Endodermal cell (in vitro differentiated cells): ENCODE data around the gene PLCB1. TPM values are rescaled to one million over a fixed set of nuclear protein-coding genes. Genes with fewer than 3 reads are reported as not detected.

Experiments
- DNase-seq: peaks from one replicate; pipeline ENCODE4 v3.0.0-alpha.2; 2017
- H3K27ac ChIP-seq: 2 replicates; pipeline ENCODE4 v1.5.1; 2013; ENCODE audit warnings: mild to moderate bottlenecking, low read depth, low read length, moderate library complexity
- H3K27me3 ChIP-seq: 2 replicates; pipeline ENCODE4 v1.6.1; 2013; ENCODE audit warnings: mild to moderate bottlenecking, low read length, moderate library complexity; ENCODE audit not compliant: insufficient read depth, control insufficient read depth, poor library complexity, severe bottlenecking
- H3K36me3 ChIP-seq: 2 replicates; pipeline ENCODE4 v1.7.0; 2013; ENCODE audit warnings: mild to moderate bottlenecking, low read length, moderate library complexity; ENCODE audit not compliant: control insufficient read depth, insufficient read depth
- H3K4me1 ChIP-seq: one replicate; pipeline ENCODE4 v1.7.0; 2013; ENCODE audit warnings: low read length; ENCODE audit not compliant: control insufficient read depth, insufficient read depth
- H3K4me3 ChIP-seq: 2 replicates; pipeline ENCODE4 v1.5.1; 2013; ENCODE audit warnings: mild to moderate bottlenecking, low read length, moderate library complexity
- H3K9ac ChIP-seq: 2 replicates; pipeline ENCODE4 v1.6.1; 2013; ENCODE audit warnings: mild to moderate bottlenecking, low read length, moderate library complexity; ENCODE audit not compliant: poor library complexity, severe bottlenecking; ENCODE audit errors: extremely low read depth
- H3K9me3 ChIP-seq: 2 replicates; pipeline ENCODE4 v1.6.1; 2013; ENCODE audit warnings: mild to moderate bottlenecking, low read length, moderate library complexity; ENCODE audit not compliant: control insufficient read depth
- H3K27ac Mint-ChIP-seq: 2 replicates; pipeline ENCODE4 v1.8.0; 2020; ENCODE audit warnings: mixed read lengths
- H3K27me3 Mint-ChIP-seq: 2 replicates; pipeline ENCODE4 v1.8.0; 2021; ENCODE audit warnings: mild to moderate bottlenecking, mixed read lengths; ENCODE audit not compliant: insufficient read depth
- H3K36me3 Mint-ChIP-seq: 2 replicates; pipeline ENCODE4 v1.8.0; 2020; ENCODE audit warnings: low read depth, mixed read lengths
- H3K4me1 Mint-ChIP-seq: 2 replicates; pipeline ENCODE4 v1.8.0; 2020; ENCODE audit warnings: mixed read lengths
- H3K4me3 Mint-ChIP-seq: 2 replicates; pipeline ENCODE4 v1.8.0; 2020; ENCODE audit warnings: mild to moderate bottlenecking, moderate library complexity, mixed read lengths
- H3K9me3 Mint-ChIP-seq: 2 replicates; pipeline ENCODE4 v1.8.0; 2020; ENCODE audit warnings: mild to moderate bottlenecking, mixed read lengths
- WGBS, 2 experiments: methylation state at CpG; one replicate each; pipeline versions ENCODE4 v1.1.5 to v1.1.7; 2013; ENCODE audit warnings: missing lambda C conversion rate in 2 of 2, mixed read lengths in 1 of 2; ENCODE audit not compliant: insufficient coverage in 1 of 2, insufficient read length in 1 of 2; 5-methylcytosine and 5-hydroxymethylcytosine counted together
- total RNA-seq, 2 donors: library from RNA; stranded (reverse); fragmentation: NEBNext Ultra II Directional in 1 of 2; extraction: Animal tissue kit (Norgen Biotek cat#: 25700) in 1 of 2; gene quantifications; 2 replicates in 1 of 2; 3 replicates in 1 of 2; pipeline ENCODE4 v1.2.1, GENCODE V29; 2021
- TF ChIP-seq, protein P1 (sequence below): fragments of 200-600 bp; sonication (generic); conservative IDR thresholded peaks from 2 replicates; pipeline ENCODE4 v1.5.0; 2021; ENCODE audit warnings: antibody characterized with exemption, mild to moderate bottlenecking

Gene PLCB1
- total RNA-seq, 2 donors from 2014 or later = 15.3 to 16.5 TPM

DNA sequence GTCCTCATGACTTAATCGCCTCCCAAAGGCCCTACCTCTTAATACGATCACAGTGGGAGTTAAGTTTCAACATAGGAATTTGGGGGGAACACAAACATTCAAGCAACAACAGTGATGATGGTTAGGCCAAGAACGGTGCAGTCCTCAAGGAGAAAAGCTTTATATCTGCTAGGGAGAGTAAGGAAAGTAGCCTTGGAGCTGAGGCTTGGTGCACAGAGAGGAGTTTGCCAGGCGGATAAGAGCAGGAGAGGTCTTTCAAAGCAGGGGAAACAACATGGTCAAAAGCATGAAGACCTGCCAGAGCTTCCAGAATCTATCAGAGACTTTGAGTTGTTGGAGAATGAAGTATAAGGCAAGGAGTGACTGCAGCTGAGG lies 119.1 kb downstream of the PLCB1 start:
- H3K36me3 ChIP-seq = no peaks in the 10 kb centered on the region
- 91 to 96% methylated on average over 4 of the region's 4 CpGs for WGBS, 2 experiments
- no peak overlapping the region for H3K27ac Mint-ChIP-seq

GRCh38 chr20:8254911-8255582 lies 123.0 kb downstream of the PLCB1 start:
- H3K4me3 ChIP-seq = no peak overlapping the region
- Mint-ChIP-seq H3K9me3 (no peaks in the 10 kb centered on the region), H3K4me3 (no peak overlapping the region), H3K27me3 (no peaks in the 10 kb centered on the region), H3K36me3 (no peaks in the 10 kb centered on the region), H3K4me1 (no peaks in the 10 kb centered on the region), H3K27ac (no peak overlapping the region)
- no peaks in the 10 kb centered on the region for H3K36me3 ChIP-seq
- no peaks in the 10 kb centered on the region for H3K27me3 ChIP-seq
- H3K27ac ChIP-seq = no peak overlapping the region
- no peak overlapping the region for H3K9ac ChIP-seq
- no peaks in the 10 kb centered on the region for H3K9me3 ChIP-seq
- TF ChIP-seq, protein P1, sequence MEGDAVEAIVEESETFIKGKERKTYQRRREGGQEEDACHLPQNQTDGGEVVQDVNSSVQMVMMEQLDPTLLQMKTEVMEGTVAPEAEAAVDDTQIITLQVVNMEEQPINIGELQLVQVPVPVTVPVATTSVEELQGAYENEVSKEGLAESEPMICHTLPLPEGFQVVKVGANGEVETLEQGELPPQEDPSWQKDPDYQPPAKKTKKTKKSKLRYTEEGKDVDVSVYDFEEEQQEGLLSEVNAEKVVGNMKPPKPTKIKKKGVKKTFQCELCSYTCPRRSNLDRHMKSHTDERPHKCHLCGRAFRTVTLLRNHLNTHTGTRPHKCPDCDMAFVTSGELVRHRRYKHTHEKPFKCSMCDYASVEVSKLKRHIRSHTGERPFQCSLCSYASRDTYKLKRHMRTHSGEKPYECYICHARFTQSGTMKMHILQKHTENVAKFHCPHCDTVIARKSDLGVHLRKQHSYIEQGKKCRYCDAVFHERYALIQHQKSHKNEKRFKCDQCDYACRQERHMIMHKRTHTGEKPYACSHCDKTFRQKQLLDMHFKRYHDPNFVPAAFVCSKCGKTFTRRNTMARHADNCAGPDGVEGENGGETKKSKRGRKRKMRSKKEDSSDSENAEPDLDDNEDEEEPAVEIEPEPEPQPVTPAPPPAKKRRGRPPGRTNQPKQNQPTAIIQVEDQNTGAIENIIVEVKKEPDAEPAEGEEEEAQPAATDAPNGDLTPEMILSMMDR = no peak
- H3K4me1 ChIP-seq = no peaks in the 10 kb centered on the region
- no peak for DNase-seq
- WGBS, 2 experiments = 83 to 96% methylated on average over 1 to 4 of the region's 4 CpGs

More for the DNA sequence above, 119.1 kb downstream of the PLCB1 start:
- Histone ChIP-seq H3K4me1 (no peaks in the 10 kb centered on the region), H3K9ac (no peak overlapping the region), H3K27ac (no peak overlapping the region), H3K9me3 (peaks cover under 1% of the 10 kb centered on the region), H3K4me3 (no peak overlapping the region), H3K27me3 (no peaks in the 10 kb centered on the region)
- no peaks in the 10 kb centered on the region for H3K27me3 Mint-ChIP-seq
- no peak overlapping the region for H3K4me3 Mint-ChIP-seq
- DNase-seq = no peak
- H3K4me1 Mint-ChIP-seq = peaks cover 2% of the 10 kb centered on the region
- TF ChIP-seq, protein P1 = no peak
- H3K9me3 Mint-ChIP-seq = no peaks in the 10 kb centered on the region
- H3K36me3 Mint-ChIP-seq = no peaks in the 10 kb centered on the region

DNA sequence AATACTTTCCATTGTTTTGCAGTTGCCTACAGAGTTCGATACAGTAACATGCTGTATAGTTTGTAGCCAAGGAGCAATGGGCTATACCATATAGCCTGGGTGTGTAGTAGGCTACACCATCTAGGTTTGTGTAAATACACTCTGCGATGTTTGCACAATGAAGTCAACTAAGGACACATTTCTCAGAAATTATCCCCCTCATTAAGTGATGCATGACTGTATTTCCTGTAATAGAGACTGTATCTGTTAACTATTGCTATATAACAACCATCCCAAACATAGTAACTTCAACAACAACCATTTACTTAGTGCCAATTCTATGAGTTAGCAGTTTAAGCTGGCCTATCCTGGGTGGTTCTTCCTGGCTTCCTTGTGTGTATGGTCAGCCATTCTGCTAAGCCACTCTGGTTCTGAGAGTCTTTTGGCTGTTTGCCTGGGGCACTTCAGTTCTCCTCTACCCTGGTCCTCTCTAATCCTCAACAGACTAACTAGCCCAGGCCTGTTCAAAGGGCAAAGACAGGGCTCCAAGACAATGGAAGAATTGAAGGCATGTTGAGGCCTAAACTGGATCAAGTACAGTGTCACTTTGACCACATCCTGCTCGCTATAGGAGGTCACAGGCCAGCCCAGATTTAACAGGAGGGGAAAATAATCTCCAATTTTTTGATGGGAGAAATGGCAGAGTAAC lies 124.0 kb downstream of the PLCB1 start:
- H3K9me3 ChIP-seq = no peaks in the 10 kb centered on the region
- no peak overlapping the region for H3K4me3 ChIP-seq
- H3K4me1 ChIP-seq = no peaks in the 10 kb centered on the region
- Mint-ChIP-seq H3K4me1 (peaks cover 4% of the 10 kb centered on the region), H3K9me3 (no peaks in the 10 kb centered on the region), H3K27ac (no peak overlapping the region), H3K36me3 (no peaks in the 10 kb centered on the region), H3K27me3 (no peaks in the 10 kb centered on the region), H3K4me3 (no peak overlapping the region)
- no peak overlapping the region for H3K9ac ChIP-seq
- H3K36me3 ChIP-seq = no peaks in the 10 kb centered on the region
- no peak overlapping the region for H3K27ac ChIP-seq
- no peak for DNase-seq
- TF ChIP-seq, protein P1 = no peak
- no peaks in the 10 kb centered on the region for H3K27me3 ChIP-seq
- 90 to 91% methylated on average over 3 of the region's 3 CpGs for WGBS, 2 experiments
